Epithelial cell of proximal tubule (primary cell): Measurements from ENCODE around the gene PPFIA2. TPM values are rescaled to one million over a fixed set of nuclear protein-coding genes. Genes with fewer than 3 reads are reported as not detected.

Experiments
- DNase-seq: peaks from one replicate; pipeline ENCODE4 v3.0.0-alpha.2; 2011; ENCODE audit warnings: low read depth
- H3K4me3 ChIP-seq: 2 replicates; pipeline ENCODE4 v1.5.1; 2011; ENCODE audit warnings: low read depth, mild to moderate bottlenecking, low read length
- total RNA-seq: library from RNA; depleted of rRNA; stranded (reverse); fragments of >200 nt; gene quantifications from 2 replicates; pipeline ENCODE4 v1.2.3, GENCODE V29; 2015
- TF ChIP-seq, protein P1 (sequence below): conservative IDR thresholded peaks from 2 replicates; pipeline ENCODE4 v1.5.1; 2012; ENCODE audit warnings: low read depth, mild to moderate bottlenecking, low read length

PPFIA2 gene
- total RNA-seq, 1 donor from 2014 or later, result 0.06 TPM

DNA sequence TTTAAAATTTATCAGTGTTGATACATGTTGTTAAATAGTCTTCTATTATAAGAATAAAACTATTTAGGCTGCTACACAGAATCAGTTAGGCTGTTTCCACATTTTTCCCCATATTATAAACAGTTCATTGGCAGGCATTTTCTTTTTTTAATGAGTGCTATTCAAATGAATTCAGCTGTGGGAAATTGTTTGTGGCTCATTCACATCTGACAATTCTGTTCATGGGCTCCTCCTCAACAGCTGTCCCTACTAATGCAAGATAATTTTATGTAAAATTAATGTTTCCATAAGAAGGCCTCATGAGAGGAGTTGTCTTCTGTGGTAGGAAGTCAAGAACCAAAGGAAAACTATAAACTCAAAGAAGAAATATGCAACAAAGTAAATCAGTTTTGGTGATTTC is 218.0 kb downstream of the PPFIA2 start:
- TF ChIP-seq, protein P1, sequence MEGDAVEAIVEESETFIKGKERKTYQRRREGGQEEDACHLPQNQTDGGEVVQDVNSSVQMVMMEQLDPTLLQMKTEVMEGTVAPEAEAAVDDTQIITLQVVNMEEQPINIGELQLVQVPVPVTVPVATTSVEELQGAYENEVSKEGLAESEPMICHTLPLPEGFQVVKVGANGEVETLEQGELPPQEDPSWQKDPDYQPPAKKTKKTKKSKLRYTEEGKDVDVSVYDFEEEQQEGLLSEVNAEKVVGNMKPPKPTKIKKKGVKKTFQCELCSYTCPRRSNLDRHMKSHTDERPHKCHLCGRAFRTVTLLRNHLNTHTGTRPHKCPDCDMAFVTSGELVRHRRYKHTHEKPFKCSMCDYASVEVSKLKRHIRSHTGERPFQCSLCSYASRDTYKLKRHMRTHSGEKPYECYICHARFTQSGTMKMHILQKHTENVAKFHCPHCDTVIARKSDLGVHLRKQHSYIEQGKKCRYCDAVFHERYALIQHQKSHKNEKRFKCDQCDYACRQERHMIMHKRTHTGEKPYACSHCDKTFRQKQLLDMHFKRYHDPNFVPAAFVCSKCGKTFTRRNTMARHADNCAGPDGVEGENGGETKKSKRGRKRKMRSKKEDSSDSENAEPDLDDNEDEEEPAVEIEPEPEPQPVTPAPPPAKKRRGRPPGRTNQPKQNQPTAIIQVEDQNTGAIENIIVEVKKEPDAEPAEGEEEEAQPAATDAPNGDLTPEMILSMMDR, result no peak
- H3K4me3 ChIP-seq, result no peak overlapping the region
- DNase-seq, result no peak

DNA sequence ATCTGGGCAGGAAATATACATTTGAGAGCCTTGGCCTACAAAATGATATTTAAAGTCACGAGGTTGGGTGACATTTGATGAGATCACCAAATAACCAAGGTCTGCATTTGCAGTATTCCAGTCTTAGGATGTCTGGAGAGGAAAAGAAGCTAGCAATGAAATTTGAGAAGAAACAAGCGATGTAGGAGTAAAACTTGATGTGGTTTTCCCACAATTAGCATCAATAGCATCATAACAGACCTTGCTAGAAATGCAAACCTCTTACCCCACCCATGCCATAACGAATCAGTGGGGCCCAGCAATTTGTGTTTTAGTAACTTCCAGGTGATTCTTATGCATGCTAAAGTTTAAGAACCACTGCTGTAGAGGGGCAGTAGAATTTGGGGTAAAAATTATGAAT is 219.9 kb downstream of the PPFIA2 start:
- no peak overlapping the region for H3K4me3 ChIP-seq
- TF ChIP-seq, protein P1, result no peak
- no peak for DNase-seq

DNA sequence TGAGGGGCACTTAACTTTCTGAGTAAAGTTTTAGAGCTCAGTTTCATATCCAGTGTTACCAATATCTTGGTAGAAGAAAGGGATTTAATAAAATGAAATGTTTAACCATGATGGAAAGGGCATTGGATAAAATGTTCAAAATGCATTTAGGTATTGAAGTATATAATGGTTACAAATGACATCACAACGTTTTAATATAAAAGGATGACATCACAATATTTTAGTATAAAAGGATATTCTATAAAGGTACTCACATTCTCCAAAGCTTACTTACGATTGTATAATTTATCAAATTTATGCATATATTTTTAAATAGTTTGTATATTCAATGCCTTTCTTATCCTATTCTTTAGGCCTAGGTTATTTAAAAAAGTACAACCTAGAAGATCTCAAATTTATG is 226.1 kb downstream of the PPFIA2 start:
- no peak for DNase-seq
- TF ChIP-seq, protein P1, result no peak
- no peak overlapping the region for H3K4me3 ChIP-seq

DNA sequence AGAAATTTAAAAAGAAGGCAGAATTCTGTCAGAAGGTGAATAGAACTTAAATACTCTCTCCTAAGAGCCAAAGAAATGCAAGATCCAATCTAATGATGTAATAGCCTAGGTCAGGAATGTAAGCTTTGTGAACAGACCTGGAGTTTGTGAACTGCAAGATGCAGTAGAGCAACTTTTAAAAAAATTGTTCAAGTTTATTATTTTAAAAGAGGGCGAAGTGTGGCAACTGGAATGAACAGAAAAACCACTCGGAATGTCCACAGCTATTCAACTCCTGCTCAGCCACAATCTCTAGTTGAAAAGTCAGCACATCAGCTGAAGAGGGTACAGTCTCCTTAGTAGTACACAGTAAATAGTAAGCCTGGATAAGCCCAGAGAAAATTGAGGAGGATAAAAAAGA is 228.8 kb downstream of the PPFIA2 start:
- no peak for DNase-seq
- TF ChIP-seq, protein P1, result no peak
- H3K4me3 ChIP-seq, result no peak overlapping the region

DNA sequence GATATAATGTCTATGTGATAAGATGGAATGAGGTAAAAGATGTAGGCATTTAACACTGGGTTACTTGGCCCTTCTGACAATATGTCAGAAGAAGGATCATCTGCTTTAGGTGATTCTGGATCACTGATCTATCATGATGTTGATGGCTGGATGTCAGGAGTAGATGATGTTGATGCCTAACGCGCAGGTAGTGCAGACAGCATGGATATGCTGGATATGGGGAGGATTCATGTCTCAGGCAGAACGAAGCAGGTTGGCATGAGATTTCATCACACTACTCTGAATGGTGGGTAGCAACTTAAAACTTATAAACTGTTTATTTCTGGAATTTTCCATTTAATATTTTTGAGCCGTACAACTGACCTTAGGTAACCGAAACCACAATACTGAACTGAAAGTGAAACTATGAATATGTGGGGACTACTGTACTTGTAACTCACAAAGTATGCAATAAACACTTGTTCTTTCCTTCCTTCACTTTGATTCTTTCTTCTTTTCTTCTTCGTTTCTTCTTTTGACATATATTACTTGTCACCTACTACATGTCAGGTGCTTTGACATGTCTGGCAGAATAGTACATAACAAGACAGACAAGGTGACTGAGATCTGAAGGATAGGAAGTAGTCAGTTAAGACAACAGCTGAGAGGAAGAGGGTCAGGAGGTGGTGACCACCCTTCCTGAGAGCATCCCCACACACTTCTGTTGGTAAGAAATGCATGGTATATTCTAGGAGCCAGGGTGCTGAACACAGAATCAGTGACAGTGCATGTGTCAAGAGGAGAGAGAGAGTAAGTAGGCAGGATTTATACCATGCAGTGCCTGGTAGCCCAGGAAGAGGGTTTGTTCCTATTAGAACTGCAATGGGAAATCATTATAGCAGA is 238.8 kb downstream of the PPFIA2 start:
- TF ChIP-seq, protein P1, result no peak
- no peak for DNase-seq
- H3K4me3 ChIP-seq, result no peak overlapping the region

DNA sequence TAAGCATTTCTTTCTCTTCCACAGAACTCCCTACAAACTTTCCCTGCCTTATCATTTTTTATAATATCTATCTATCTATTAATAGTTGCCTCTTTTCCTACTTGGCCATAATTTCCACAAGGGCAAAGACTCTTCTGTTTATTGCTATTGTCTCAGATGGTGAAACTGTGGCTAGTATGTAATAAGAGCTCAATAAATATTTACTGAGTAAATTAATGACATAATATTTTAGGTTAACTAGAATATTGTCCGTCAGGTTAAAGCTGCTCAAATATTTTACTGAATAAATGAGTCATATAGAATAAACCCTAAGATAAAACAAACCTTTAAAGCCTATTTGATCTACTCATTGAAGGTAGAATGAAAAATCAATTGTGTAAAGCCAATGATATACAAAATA is 240.5 kb downstream of the PPFIA2 start:
- no peak overlapping the region for H3K4me3 ChIP-seq
- TF ChIP-seq, protein P1, result no peak
- DNase-seq, result no peak

DNA sequence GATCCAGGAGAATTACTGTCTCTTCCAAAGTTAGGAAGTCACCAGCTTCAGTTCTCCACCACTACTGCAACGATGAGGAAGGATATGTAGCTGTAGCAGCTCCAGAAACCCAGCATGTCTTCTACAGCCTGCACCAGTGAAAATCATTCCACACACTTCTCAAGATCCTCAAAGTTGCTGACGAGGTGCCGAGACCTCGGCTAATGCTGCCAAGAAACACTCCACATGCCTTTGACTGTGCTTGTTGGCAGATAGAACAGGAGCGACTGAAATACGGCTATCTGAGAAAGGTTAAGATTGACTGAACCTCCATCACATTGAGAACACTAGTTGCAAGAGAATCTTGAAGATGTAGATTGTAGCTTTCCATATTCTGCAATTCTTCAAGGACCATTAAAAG is 241.9 kb downstream of the PPFIA2 start:
- no peak overlapping the region for H3K4me3 ChIP-seq
- no peak for DNase-seq
- TF ChIP-seq, protein P1, result no peak
